WTC11 (cell line): Measurements from ENCODE around the gene GGA2. TPM values are rescaled to one million over a fixed set of nuclear protein-coding genes. Genes with fewer than 3 reads are reported as not detected.
A peak's percentile ranks its signal among the peaks of the same experiment; 100 is the strongest.

Source experiments
- ATAC-seq: fragments of 200-7000 bp; cut with Tn5 transposase; 2 replicates; pipeline ENCODE4 v1.10.0; 2021; ENCODE audit warnings: mild to moderate bottlenecking, moderate library complexity
- CTCF ChIA-PET: fragments of 300-600 bp; sonication (Branson Sonifier 250); formaldehyde crosslinking; loops from one replicate; lab custom pipeline; 2021; ENCODE audit warnings: antibody characterized with exemption; lab: Charles Lee
- POLR2A ChIA-PET: fragments of 350-600 bp; sonication (Branson Sonifier 250); formaldehyde crosslinking; loops from one replicate; lab custom pipeline; 2021; ENCODE audit warnings: antibody characterized with exemption; lab: Charles Lee
- DNase-seq: peaks from one replicate; pipeline ENCODE4 v3.0.0; 2021; ENCODE audit warnings: low spot score
- H3K27ac Mint-ChIP-seq: 2 replicates; pipeline ENCODE4 v1.8.0; 2021; ENCODE audit warnings: mixed read lengths
- H3K27me3 Mint-ChIP-seq: 2 replicates; pipeline ENCODE4 v1.8.0; 2021; ENCODE audit warnings: low read depth, mild to moderate bottlenecking, moderate library complexity, mixed read lengths
- H3K36me3 Mint-ChIP-seq: 2 replicates; pipeline ENCODE4 v1.8.0; 2021; ENCODE audit warnings: mixed read lengths
- H3K4me1 Mint-ChIP-seq: 2 replicates; pipeline ENCODE4 v1.8.0; 2022; ENCODE audit warnings: mixed read lengths
- H3K4me3 Mint-ChIP-seq: 2 replicates; pipeline ENCODE4 v1.8.0; 2021; ENCODE audit warnings: mild to moderate bottlenecking, moderate library complexity, mixed read lengths
- H3K9me3 Mint-ChIP-seq: 2 replicates; pipeline ENCODE4 v1.8.0; 2021; ENCODE audit warnings: mixed read lengths
- ATF3 ChIP-seq: sonication (generic); formaldehyde crosslinking; conservative IDR thresholded peaks from 2 replicates; pipeline ENCODE4 v1.8.1; 2022; ENCODE audit warnings: mild to moderate bottlenecking, missing genetic modification reagents
- CBFB ChIP-seq: sonication (generic); formaldehyde crosslinking; IDR thresholded peaks from 2 replicates; pipeline ENCODE4 v1.8.1; 2022; ENCODE audit warnings: mild to moderate bottlenecking, low read depth, missing genetic modification reagents
- GRHL2 ChIP-seq: fragments of 250-450 bp; sonication (Bioruptor Pico); IDR thresholded peaks from 2 replicates; pipeline ENCODE4 v1.8.0; 2022; ENCODE audit warnings: mild to moderate bottlenecking, moderate library complexity; ENCODE audit not compliant: insufficient replicate concordance, severe bottlenecking
- NFATC4 ChIP-seq: fragments of 250-450 bp; sonication (Bioruptor Pico); IDR thresholded peaks from 2 replicates; pipeline ENCODE4 v1.9.0; 2021; ENCODE audit warnings: mild to moderate bottlenecking
- PRRX2 ChIP-seq: fragments of 250-450 bp; sonication (Bioruptor Pico); IDR thresholded peaks from 2 replicates; pipeline ENCODE4 v1.8.0; 2021; ENCODE audit warnings: mild to moderate bottlenecking
- RORB ChIP-seq: fragments of 250-450 bp; sonication (Bioruptor Pico); IDR thresholded peaks from 2 replicates; pipeline ENCODE4 v1.9.0; 2021; ENCODE audit warnings: mild to moderate bottlenecking
- SOX15 ChIP-seq: fragments of 250-450 bp; sonication (Bioruptor Pico); IDR thresholded peaks from 2 replicates; pipeline ENCODE4 v1.9.0; 2021; ENCODE audit warnings: mild to moderate bottlenecking
- TCF7 ChIP-seq: sonication (generic); formaldehyde crosslinking; IDR thresholded peaks from 2 replicates; pipeline ENCODE4 v1.8.0; 2022; ENCODE audit warnings: mild to moderate bottlenecking, low read depth, missing genetic modification reagents, moderate library complexity
- TEAD1 ChIP-seq: sonication (generic); formaldehyde crosslinking; IDR thresholded peaks from 2 replicates; pipeline ENCODE4 v1.8.0; 2022; ENCODE audit warnings: mild to moderate bottlenecking, missing genetic modification reagents
- TP53 ChIP-seq: sonication (generic); formaldehyde crosslinking; IDR thresholded peaks from 2 replicates; pipeline ENCODE4 v1.8.1; 2023; ENCODE audit warnings: mild to moderate bottlenecking, missing genetic modification reagents
- USF1 ChIP-seq: sonication (generic); formaldehyde crosslinking; IDR thresholded peaks from 2 replicates; pipeline ENCODE4 v1.8.0; 2022; ENCODE audit warnings: mild to moderate bottlenecking, missing genetic modification reagents
- ZNF121 ChIP-seq: sonication (generic); formaldehyde crosslinking; IDR thresholded peaks from 2 replicates; pipeline ENCODE4 v1.8.0; 2023; ENCODE audit warnings: missing genetic modification reagents
- ZNF232 ChIP-seq: sonication (generic); formaldehyde crosslinking; IDR thresholded peaks from 2 replicates; pipeline ENCODE4 v1.8.0; 2022; ENCODE audit warnings: mild to moderate bottlenecking, missing genetic modification reagents
- ZNF423 ChIP-seq: fragments of 250-450 bp; sonication (Bioruptor Pico); IDR thresholded peaks from 2 replicates; pipeline ENCODE4 v2.1.2; 2022; ENCODE audit warnings: mild to moderate bottlenecking, moderate library complexity
- ZNF671 ChIP-seq: fragments of 250-450 bp; sonication (Bioruptor Pico); IDR thresholded peaks from 2 replicates; pipeline ENCODE4 v1.8.0; 2021; ENCODE audit warnings: mild to moderate bottlenecking
- total RNA-seq: library from RNA; stranded (reverse); gene quantifications from 3 replicates; pipeline ENCODE4 v1.2.3, GENCODE V29; 2021
- TF ChIP-seq, protein P1 (sequence below): sonication (generic); formaldehyde crosslinking; IDR thresholded peaks from 2 replicates; pipeline ENCODE4 v1.8.0; 2022; ENCODE audit warnings: mild to moderate bottlenecking, missing genetic modification reagents
- TF ChIP-seq, protein P2 (sequence below): sonication (generic); formaldehyde crosslinking; IDR thresholded peaks from 2 replicates; pipeline ENCODE4 v1.8.1; 2022; ENCODE audit warnings: low read depth, missing genetic modification reagents, borderline replicate concordance
- TF ChIP-seq, protein P3 (sequence below): sonication (generic); formaldehyde crosslinking; conservative IDR thresholded peaks from 2 replicates; pipeline ENCODE4 v1.8.1; 2023; ENCODE audit warnings: mild to moderate bottlenecking, low read depth, missing genetic modification reagents, moderate library complexity
- TF ChIP-seq, protein P4 (sequence below): sonication (generic); formaldehyde crosslinking; IDR thresholded peaks from 2 replicates; pipeline ENCODE4 v1.8.0; 2022; ENCODE audit warnings: mild to moderate bottlenecking, missing genetic modification reagents
- TF ChIP-seq, protein P5 (sequence below): sonication (generic); formaldehyde crosslinking; IDR thresholded peaks from 2 replicates; pipeline ENCODE4 v1.8.1; 2023; ENCODE audit warnings: mild to moderate bottlenecking, missing genetic modification reagents, moderate library complexity
- TF ChIP-seq, protein P6 (sequence below): fragments of 200-600 bp; IDR thresholded peaks from 2 replicates; pipeline ENCODE4 v1.8.0; 2022; ENCODE audit warnings: antibody characterized with exemption

The GGA2 gene
- total RNA-seq, 1 experiment from 2014 or later: 107 TPM

- H3K36me3 Mint-ChIP-seq: peaks cover 39% of the 10 kb centered on the region
Observed at GRCh38 chr16:23557779-23558702, 47.7 kb upstream of the GGA2 start.

GRCh38 chr16:23556881-23557778 is 46.8 kb upstream of the GGA2 start, which contains the start of the genes EARS2 and UBFD1:
EARS2 (minus strand) TSS chr16:23557350; CDS start chr16:23557343, 7 bp downstream.
UBFD1 (plus strand) TSS chr16:23557727; CDS start chr16:23557743, 16 bp downstream.
- peak; percentile 95 for ATAC-seq
- H3K27ac Mint-ChIP-seq: peak within 1 kb of the TSS; percentile 85
- H3K4me1 Mint-ChIP-seq: peaks cover 18% of the 10 kb centered on the region
- peak; percentile 98 for DNase-seq
- H3K4me3 Mint-ChIP-seq: peak within 1 kb of the TSS; percentile 90
- peaks cover 35% of the 10 kb centered on the region for H3K36me3 Mint-ChIP-seq
- ChIA-PET POLR2A (interaction anchor here (0.6 to 1.8 kb wide), 5 partner anchors 39 to 104 kb away, joined by 3 to 7 read pairs (median 4); partner anchors contain the start of genes COG7, DCTN5, GGA2 and NDUFAB1), CTCF (interaction anchor here (0.6 to 2.3 kb wide), 14 partner anchors 12 to 488 kb away, joined by 3 to 22 read pairs (median 4); partner anchors contain the start of genes DCTN5 and NDUFAB1)
- no peaks in the 10 kb centered on the region for H3K9me3 Mint-ChIP-seq
- H3K27me3 Mint-ChIP-seq: no peaks in the 10 kb centered on the region
- TF ChIP-seq ZNF232 (CRISPR knock-in tag): 0 out of 2 replicates have a peak, but pooled peaks have one; percentile 57
- no peak for TF ChIP-seq CBFB
- TF ChIP-seq, protein P1, sequence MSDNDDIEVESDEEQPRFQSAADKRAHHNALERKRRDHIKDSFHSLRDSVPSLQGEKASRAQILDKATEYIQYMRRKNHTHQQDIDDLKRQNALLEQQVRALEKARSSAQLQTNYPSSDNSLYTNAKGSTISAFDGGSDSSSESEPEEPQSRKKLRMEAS (CRISPR knock-in tag): peak; percentile 97
- TF ChIP-seq, protein P2, sequence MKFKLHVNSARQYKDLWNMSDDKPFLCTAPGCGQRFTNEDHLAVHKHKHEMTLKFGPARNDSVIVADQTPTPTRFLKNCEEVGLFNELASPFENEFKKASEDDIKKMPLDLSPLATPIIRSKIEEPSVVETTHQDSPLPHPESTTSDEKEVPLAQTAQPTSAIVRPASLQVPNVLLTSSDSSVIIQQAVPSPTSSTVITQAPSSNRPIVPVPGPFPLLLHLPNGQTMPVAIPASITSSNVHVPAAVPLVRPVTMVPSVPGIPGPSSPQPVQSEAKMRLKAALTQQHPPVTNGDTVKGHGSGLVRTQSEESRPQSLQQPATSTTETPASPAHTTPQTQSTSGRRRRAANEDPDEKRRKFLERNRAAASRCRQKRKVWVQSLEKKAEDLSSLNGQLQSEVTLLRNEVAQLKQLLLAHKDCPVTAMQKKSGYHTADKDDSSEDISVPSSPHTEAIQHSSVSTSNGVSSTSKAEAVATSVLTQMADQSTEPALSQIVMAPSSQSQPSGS (CRISPR knock-in tag): no peak
- TF ChIP-seq, protein P3, sequence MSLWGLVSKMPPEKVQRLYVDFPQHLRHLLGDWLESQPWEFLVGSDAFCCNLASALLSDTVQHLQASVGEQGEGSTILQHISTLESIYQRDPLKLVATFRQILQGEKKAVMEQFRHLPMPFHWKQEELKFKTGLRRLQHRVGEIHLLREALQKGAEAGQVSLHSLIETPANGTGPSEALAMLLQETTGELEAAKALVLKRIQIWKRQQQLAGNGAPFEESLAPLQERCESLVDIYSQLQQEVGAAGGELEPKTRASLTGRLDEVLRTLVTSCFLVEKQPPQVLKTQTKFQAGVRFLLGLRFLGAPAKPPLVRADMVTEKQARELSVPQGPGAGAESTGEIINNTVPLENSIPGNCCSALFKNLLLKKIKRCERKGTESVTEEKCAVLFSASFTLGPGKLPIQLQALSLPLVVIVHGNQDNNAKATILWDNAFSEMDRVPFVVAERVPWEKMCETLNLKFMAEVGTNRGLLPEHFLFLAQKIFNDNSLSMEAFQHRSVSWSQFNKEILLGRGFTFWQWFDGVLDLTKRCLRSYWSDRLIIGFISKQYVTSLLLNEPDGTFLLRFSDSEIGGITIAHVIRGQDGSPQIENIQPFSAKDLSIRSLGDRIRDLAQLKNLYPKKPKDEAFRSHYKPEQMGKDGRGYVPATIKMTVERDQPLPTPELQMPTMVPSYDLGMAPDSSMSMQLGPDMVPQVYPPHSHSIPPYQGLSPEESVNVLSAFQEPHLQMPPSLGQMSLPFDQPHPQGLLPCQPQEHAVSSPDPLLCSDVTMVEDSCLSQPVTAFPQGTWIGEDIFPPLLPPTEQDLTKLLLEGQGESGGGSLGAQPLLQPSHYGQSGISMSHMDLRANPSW (CRISPR knock-in tag): no peak
- TF ChIP-seq, protein P4, sequence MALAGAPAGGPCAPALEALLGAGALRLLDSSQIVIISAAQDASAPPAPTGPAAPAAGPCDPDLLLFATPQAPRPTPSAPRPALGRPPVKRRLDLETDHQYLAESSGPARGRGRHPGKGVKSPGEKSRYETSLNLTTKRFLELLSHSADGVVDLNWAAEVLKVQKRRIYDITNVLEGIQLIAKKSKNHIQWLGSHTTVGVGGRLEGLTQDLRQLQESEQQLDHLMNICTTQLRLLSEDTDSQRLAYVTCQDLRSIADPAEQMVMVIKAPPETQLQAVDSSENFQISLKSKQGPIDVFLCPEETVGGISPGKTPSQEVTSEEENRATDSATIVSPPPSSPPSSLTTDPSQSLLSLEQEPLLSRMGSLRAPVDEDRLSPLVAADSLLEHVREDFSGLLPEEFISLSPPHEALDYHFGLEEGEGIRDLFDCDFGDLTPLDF (CRISPR knock-in tag): 0 out of 2 replicates have a peak, but pooled peaks have one; percentile 26
- TF ChIP-seq ZNF423 (CRISPR knock-in tag): peak; percentile 100
- no peak for TF ChIP-seq GRHL2 (CRISPR knock-in tag)
- 0 out of 2 replicates have a peak, but pooled peaks have one; percentile 35 for TF ChIP-seq TCF7
- TF ChIP-seq USF1: peak; percentile 93
- TF ChIP-seq TEAD1 (CRISPR knock-in tag): peak; percentile 62
- peak; percentile 75; the same call in 1 of the 2 replicates for TF ChIP-seq PRRX2 (CRISPR knock-in tag)
- TF ChIP-seq, protein P5, sequence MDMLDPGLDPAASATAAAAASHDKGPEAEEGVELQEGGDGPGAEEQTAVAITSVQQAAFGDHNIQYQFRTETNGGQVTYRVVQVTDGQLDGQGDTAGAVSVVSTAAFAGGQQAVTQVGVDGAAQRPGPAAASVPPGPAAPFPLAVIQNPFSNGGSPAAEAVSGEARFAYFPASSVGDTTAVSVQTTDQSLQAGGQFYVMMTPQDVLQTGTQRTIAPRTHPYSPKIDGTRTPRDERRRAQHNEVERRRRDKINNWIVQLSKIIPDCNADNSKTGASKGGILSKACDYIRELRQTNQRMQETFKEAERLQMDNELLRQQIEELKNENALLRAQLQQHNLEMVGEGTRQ: peak; percentile 93
- no peak for TF ChIP-seq SOX15 (CRISPR knock-in tag)
- TF ChIP-seq ZNF671 (CRISPR knock-in tag): 0 out of 2 replicates have a peak, but pooled peaks have one; percentile 36
- 0 out of 2 replicates have a peak, but pooled peaks have one; percentile 32 for TF ChIP-seq NFATC4
- TF ChIP-seq, protein P6, sequence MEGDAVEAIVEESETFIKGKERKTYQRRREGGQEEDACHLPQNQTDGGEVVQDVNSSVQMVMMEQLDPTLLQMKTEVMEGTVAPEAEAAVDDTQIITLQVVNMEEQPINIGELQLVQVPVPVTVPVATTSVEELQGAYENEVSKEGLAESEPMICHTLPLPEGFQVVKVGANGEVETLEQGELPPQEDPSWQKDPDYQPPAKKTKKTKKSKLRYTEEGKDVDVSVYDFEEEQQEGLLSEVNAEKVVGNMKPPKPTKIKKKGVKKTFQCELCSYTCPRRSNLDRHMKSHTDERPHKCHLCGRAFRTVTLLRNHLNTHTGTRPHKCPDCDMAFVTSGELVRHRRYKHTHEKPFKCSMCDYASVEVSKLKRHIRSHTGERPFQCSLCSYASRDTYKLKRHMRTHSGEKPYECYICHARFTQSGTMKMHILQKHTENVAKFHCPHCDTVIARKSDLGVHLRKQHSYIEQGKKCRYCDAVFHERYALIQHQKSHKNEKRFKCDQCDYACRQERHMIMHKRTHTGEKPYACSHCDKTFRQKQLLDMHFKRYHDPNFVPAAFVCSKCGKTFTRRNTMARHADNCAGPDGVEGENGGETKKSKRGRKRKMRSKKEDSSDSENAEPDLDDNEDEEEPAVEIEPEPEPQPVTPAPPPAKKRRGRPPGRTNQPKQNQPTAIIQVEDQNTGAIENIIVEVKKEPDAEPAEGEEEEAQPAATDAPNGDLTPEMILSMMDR: peak; percentile 78

More at GRCh38 chr16:23557779-23558702, 47.7 kb upstream of the GGA2 start:
- POLR2A ChIA-PET: interaction anchor here (1.1 to 1.8 kb wide), 4 partner anchors 39 to 105 kb away, joined by 3 to 7 read pairs (median 6); partner anchors contain the start of genes COG7, DCTN5, GGA2 and NDUFAB1
- Mint-ChIP-seq H3K4me1 (peaks cover 18% of the 10 kb centered on the region), H3K27ac (0 out of 2 replicates have a peak overlapping the region, but pooled peaks have one; percentile 32), H3K4me3 (peak overlapping the region; percentile 90), H3K27me3 (no peaks in the 10 kb centered on the region), H3K9me3 (no peaks in the 10 kb centered on the region)
- ATAC-seq: peak; percentile 4; the same call in 1 of the 2 replicates
- peak; percentile 25 for DNase-seq
- no peak for TF ChIP-seq RORB (CRISPR knock-in tag)
- 0 out of 2 replicates have a peak, but pooled peaks have one; percentile 55 for TF ChIP-seq TP53 (CRISPR knock-in tag)
- TF ChIP-seq ZNF121 (CRISPR knock-in tag): no peak
- no peak for TF ChIP-seq ATF3
- TF ChIP-seq, all 79 proteins: peak for 1
- CTCF ChIA-PET: interaction anchor here (0.6 to 2.3 kb wide), 13 partner anchors 11 to 488 kb away, joined by 3 to 22 read pairs (median 4); partner anchors contain the start of genes DCTN5 and NDUFAB1
